ENCODE measurements around the gene FRMPD1. TPM values are rescaled to one million over a fixed set of nuclear protein-coding genes. Genes with fewer than 3 reads are reported as not detected.
"Not testable (repeated sequence)": the region's sequence is repeated elsewhere in the genome, so short reads cannot be mapped to it uniquely, and the experiment has no call there.

The FRMPD1 gene
- total RNA-seq, 1 experiment from 2014 or later = 0.26 TPM

- H3K27me3 Mint-ChIP-seq (ENCODE audit: low read depth) = no peaks in the 10 kb centered on the region
- peaks cover 17% of the 10 kb centered on the region for H3K36me3 Mint-ChIP-seq
- ChIA-PET CTCF (no interaction called here), POLR2A (interaction anchor here (0.5 kb wide), 1 partner anchor 113 kb away, joined by 4 read pairs; no protein-coding TSS in a partner anchor)
- no peak for ATAC-seq
- no peak overlapping the region for H3K27ac Mint-ChIP-seq
- no peak overlapping the region for H3K4me3 Mint-ChIP-seq
- H3K4me1 Mint-ChIP-seq = no peaks in the 10 kb centered on the region
- H3K9me3 Mint-ChIP-seq = peaks cover 4% of the 10 kb centered on the region; the same call in 1 of the 2 replicates
- no peak for TF ChIP-seq ZNF232 (CRISPR knock-in tag; IDR thresholded peaks at IDR 0.05)
- no peak for TF ChIP-seq ATF6 (CRISPR knock-in tag; IDR thresholded peaks at IDR 0.05)
- TF ChIP-seq E2F1 (CRISPR knock-in tag; IDR thresholded peaks at IDR 0.05) = no peak
- TF ChIP-seq NFATC4 (CRISPR knock-in tag; IDR thresholded peaks at IDR 0.05) = no peak
- TF ChIP-seq MAX (CRISPR knock-in tag; IDR thresholded peaks at IDR 0.05) = no peak
- TF ChIP-seq JAZF1 (CRISPR knock-in tag; IDR thresholded peaks at IDR 0.05) = no peak
- TF ChIP-seq ATF1 (CRISPR knock-in tag; IDR thresholded peaks at IDR 0.05) = no peak
- no peak for TF ChIP-seq E2F4 (CRISPR knock-in tag; IDR thresholded peaks at IDR 0.05; ENCODE audit: borderline replicate concordance, low read depth)
- no peak for TF ChIP-seq ZNF121 (CRISPR knock-in tag; IDR thresholded peaks at IDR 0.05)
- TF ChIP-seq ZNF396 (CRISPR knock-in tag; IDR thresholded peaks at IDR 0.05; ENCODE audit: borderline replicate concordance) = no peak
- TF ChIP-seq CREM (CRISPR knock-in tag; IDR thresholded peaks at IDR 0.05) = no peak
- no peak for DNase-seq (ENCODE audit: low spot score)
Measured at GRCh38 chr9:37760416-37761161, 109.8 kb downstream of the FRMPD1 start.

- CTCF ChIA-PET = no interaction called here
- POLR2A ChIA-PET = no interaction called here
- no peak for DNase-seq (ENCODE audit: low spot score)
- Mint-ChIP-seq H3K36me3 (peaks cover 18% of the 10 kb centered on the region), H3K4me3 (no peak overlapping the region), H3K27ac (no peak overlapping the region), H3K27me3 (ENCODE audit: low read depth) (no peaks in the 10 kb centered on the region), H3K9me3 (peaks cover 4% of the 10 kb centered on the region; the same call in 1 of the 2 replicates), H3K4me1 (no peaks in the 10 kb centered on the region)
- no peak for ATAC-seq
- TF ChIP-seq FOXJ3 (CRISPR knock-in tag; IDR thresholded peaks at IDR 0.05; ENCODE audit: borderline replicate concordance) (no peak), ZNF121 (CRISPR knock-in tag; IDR thresholded peaks at IDR 0.05) (no peak), NR1H2 (CRISPR knock-in tag; IDR thresholded peaks at IDR 0.05) (no peak), NFYB (CRISPR knock-in tag; conservative IDR thresholded peaks at IDR 0.05; ENCODE audit: low read depth) (no peak), ATF3 (CRISPR knock-in tag; conservative IDR thresholded peaks at IDR 0.05) (no peak)
Measured at GRCh38 chr9:37761511-37761910, 110.8 kb downstream of the FRMPD1 start.

- H3K9me3 Mint-ChIP-seq; H3K4me3 Mint-ChIP-seq; POLR2A ChIA-PET; H3K27me3 Mint-ChIP-seq (ENCODE audit: low read depth); H3K4me1 Mint-ChIP-seq; H3K27ac Mint-ChIP-seq; CTCF ChIA-PET; ATAC-seq; DNase-seq (ENCODE audit: low spot score): not testable (repeated sequence)
- H3K36me3 Mint-ChIP-seq = peaks cover 18% of the 10 kb centered on the region
Measured at GRCh38 chr9:37765263-37765662, 114.5 kb downstream of the FRMPD1 start.
